ENCODE measurements around the gene MXRA8.

The MXRA8 gene

GRCh38 chr1:1322418-1322817, 35.9 kb downstream of the MXRA8 start:
- in situ Hi-C loops (cut with MboI; ENCODE audit: low sequenced_read_pairs, unreplicated experiment) = no loop called here
- TF ChIP-seq, protein P1, sequence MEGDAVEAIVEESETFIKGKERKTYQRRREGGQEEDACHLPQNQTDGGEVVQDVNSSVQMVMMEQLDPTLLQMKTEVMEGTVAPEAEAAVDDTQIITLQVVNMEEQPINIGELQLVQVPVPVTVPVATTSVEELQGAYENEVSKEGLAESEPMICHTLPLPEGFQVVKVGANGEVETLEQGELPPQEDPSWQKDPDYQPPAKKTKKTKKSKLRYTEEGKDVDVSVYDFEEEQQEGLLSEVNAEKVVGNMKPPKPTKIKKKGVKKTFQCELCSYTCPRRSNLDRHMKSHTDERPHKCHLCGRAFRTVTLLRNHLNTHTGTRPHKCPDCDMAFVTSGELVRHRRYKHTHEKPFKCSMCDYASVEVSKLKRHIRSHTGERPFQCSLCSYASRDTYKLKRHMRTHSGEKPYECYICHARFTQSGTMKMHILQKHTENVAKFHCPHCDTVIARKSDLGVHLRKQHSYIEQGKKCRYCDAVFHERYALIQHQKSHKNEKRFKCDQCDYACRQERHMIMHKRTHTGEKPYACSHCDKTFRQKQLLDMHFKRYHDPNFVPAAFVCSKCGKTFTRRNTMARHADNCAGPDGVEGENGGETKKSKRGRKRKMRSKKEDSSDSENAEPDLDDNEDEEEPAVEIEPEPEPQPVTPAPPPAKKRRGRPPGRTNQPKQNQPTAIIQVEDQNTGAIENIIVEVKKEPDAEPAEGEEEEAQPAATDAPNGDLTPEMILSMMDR (IDR thresholded peaks at IDR 0.05; ENCODE audit: borderline replicate concordance, control extremely low read depth, extremely low read depth, insufficient read depth, missing control alignments) = no peak
- no peak for DNase-seq (ENCODE audit: low spot score)

DNA sequence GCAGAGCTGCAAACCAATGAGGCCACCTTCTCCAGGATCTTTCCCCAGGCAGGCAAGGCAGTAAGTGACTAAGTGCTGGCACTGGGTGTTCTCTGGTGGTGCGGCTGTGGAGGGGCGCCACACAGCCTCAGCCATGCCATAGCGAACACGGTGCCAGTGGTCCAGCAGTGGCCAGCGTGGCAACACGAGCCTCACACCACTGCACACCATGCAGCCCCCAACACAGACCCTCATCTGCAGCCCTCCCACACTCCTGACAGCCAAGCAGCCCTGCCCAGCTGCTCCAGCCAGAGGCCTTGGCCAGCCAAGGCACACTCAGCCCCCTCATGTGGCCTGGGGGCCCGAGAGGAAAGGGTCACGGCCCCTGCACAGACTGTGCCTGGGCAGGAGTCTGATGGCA, 36.9 kb downstream of the MXRA8 start:
- in situ Hi-C loops (cut with MboI; ENCODE audit: low sequenced_read_pairs, unreplicated experiment) = no loop called here

GRCh38 chr1:1320666-1321448, 37.5 kb downstream of the MXRA8 start:
- in situ Hi-C loops (cut with MboI; ENCODE audit: low sequenced_read_pairs, unreplicated experiment) = no loop called here
- no peak for DNase-seq (ENCODE audit: low spot score)
- TF ChIP-seq, protein P1 (IDR thresholded peaks at IDR 0.05; ENCODE audit: borderline replicate concordance, control extremely low read depth, extremely low read depth, insufficient read depth, missing control alignments) = no peak

More for the DNA sequence above, 36.9 kb downstream of the MXRA8 start:
- no peak for DNase-seq (ENCODE audit: low spot score)
- TF ChIP-seq, protein P1 (IDR thresholded peaks at IDR 0.05; ENCODE audit: borderline replicate concordance, control extremely low read depth, extremely low read depth, insufficient read depth, missing control alignments) = no peak

GRCh38 chr1:1319646-1319941, 38.8 kb downstream of the MXRA8 start:
- TF ChIP-seq, protein P1 (IDR thresholded peaks at IDR 0.05; ENCODE audit: borderline replicate concordance, control extremely low read depth, extremely low read depth, insufficient read depth, missing control alignments) = no peak
- no peak for DNase-seq (ENCODE audit: low spot score)
- in situ Hi-C loops (cut with MboI; ENCODE audit: low sequenced_read_pairs, unreplicated experiment) = no loop called here

- DNase-seq (ENCODE audit: low spot score) = no peak
- TF ChIP-seq, protein P1 (IDR thresholded peaks at IDR 0.05; ENCODE audit: borderline replicate concordance, control extremely low read depth, extremely low read depth, insufficient read depth, missing control alignments) = no peak
- in situ Hi-C loops (cut with MboI; ENCODE audit: low sequenced_read_pairs, unreplicated experiment) = no loop called here
Measured at GRCh38 chr1:1318777-1319645, 39.3 kb downstream of the MXRA8 start.

DNA sequence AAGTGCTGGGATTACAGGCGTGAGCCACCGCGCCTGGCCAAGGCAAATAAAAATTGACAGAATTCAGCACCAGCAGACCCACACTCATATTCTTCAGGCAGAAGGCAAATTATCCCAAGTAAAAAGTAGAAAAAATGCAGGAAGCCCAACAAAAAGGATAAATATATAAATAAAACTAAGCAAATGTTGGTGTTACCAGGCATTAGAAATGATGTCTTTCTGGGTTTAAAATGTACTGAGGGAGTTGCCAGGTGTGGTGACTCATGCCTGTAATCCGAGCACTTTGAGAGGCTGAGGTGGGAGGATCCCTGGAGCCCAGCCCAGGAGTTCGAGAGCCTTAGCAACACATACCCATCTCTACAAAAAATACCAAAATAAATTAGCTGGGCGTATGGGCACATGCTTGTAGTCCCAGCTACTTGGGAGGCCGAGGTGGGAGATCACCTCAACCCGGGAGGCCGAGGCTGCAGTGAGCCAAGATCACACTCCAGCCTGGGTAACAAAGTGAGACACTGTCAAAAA, 40.2 kb downstream of the MXRA8 start:
- TF ChIP-seq, protein P1 (IDR thresholded peaks at IDR 0.05; ENCODE audit: borderline replicate concordance, control extremely low read depth, extremely low read depth, insufficient read depth, missing control alignments) = no peak
- no peak for DNase-seq (ENCODE audit: low spot score)
- in situ Hi-C loops (cut with MboI; ENCODE audit: low sequenced_read_pairs, unreplicated experiment) = no loop called here
